ENCODE measurements around the gene HARS2.
"Not testable (repeated sequence)": the region's sequence is repeated elsewhere in the genome, so short reads cannot be mapped to it uniquely, and the experiment has no call there.

Gene HARS2

GRCh38 chr5:140690941-140691924 is at the start of gene HARS2, which contains the start of gene HARS1:
HARS2 (plus strand) TSS chr5:140691455; CDS start chr5:140691649, 194 bp downstream.
HARS1 (minus strand) TSS chr5:140691370; CDS start chr5:140691304, 66 bp downstream.
- DNase-seq = peak; percentile 97

GRCh38 chr5:140641716-140642115 is 49.5 kb upstream of the HARS2 start:
- no peak for DNase-seq

- DNase-seq = no peak
Observed at GRCh38 chr5:140642718-140643117, 48.5 kb upstream of the HARS2 start.

- DNase-seq = no peak
Observed at GRCh38 chr5:140647042-140647419, 44.2 kb upstream of the HARS2 start.

GRCh38 chr5:140658870-140659269 is 32.4 kb upstream of the HARS2 start:
- no peak for DNase-seq

GRCh38 chr5:140660371-140660770 is 30.9 kb upstream of the HARS2 start:
- DNase-seq = not testable (repeated sequence)

- no peak for DNase-seq
Observed at GRCh38 chr5:140664030-140664358, 27.3 kb upstream of the HARS2 start.

GRCh38 chr5:140664359-140665119 is 26.7 kb upstream of the HARS2 start, which contains the start of gene WDR55:
WDR55 (plus strand) TSS chr5:140664904; CDS start chr5:140664913, 9 bp downstream.
- peak; percentile 98 for DNase-seq

- DNase-seq = not testable (repeated sequence)
Observed at GRCh38 chr5:140671035-140671434, 20.2 kb upstream of the HARS2 start.

GRCh38 chr5:140671472-140672125 is 19.7 kb upstream of the HARS2 start:
- DNase-seq = no peak

GRCh38 chr5:140672455-140673186 is 18.6 kb upstream of the HARS2 start:
- DNase-seq = peak; percentile 47

- no peak for DNase-seq
Observed at GRCh38 chr5:140673187-140673976, 17.9 kb upstream of the HARS2 start, which contains the start of gene DND1. DND1 (minus strand) TSS chr5:140673576; CDS start chr5:140673542, 34 bp downstream.

- peak; percentile 22 for DNase-seq
Observed at GRCh38 chr5:140674211-140674610, 17.0 kb upstream of the HARS2 start.

GRCh38 chr5:140674629-140675028 is 16.6 kb upstream of the HARS2 start:
- no peak for DNase-seq

- DNase-seq = no peak
Observed at GRCh38 chr5:140677947-140678346, 13.3 kb upstream of the HARS2 start.

- peak; percentile 97 for DNase-seq
Observed at GRCh38 chr5:140678993-140679392, 12.3 kb upstream of the HARS2 start.

GRCh38 chr5:140690376-140690932 is 801 bp upstream of the HARS2 start:
- DNase-seq = no peak

- no peak for DNase-seq
Observed at GRCh38 chr5:140694276-140694675, 3.0 kb downstream of the HARS2 start.

- DNase-seq = no peak
Observed at GRCh38 chr5:140696891-140697492, 5.7 kb downstream of the HARS2 start.

All from hematopoietic multipotent progenitor cell treated with erythropoietin and hydrocortisone succinate and interleukin-3 and kit ligand, for 6 days (in vitro differentiated cells).